ENCODE measurements around the gene STAT1. TPM values are rescaled to one million over a fixed set of nuclear protein-coding genes. Genes with fewer than 3 reads are reported as not detected.

The STAT1 gene
- total and polyA plus RNA-seq, 9 of the 15 experiments (the other 6 are each of a cell fraction or from before 2014, with no cell fraction given) = 8.7 to 34.4 (median 26.8) TPM

- no peak for TF ChIP-seq NR1H2 (CRISPR knock-in tag; IDR thresholded peaks at IDR 0.05)
- TF ChIP-seq HMG20A (CRISPR knock-in tag; conservative IDR thresholded peaks at IDR 0.05) = no peak
- peak; percentile 55; the same call in 1 of the 2 replicates for TF ChIP-seq C11orf30 (IDR thresholded peaks at IDR 0.05; ENCODE audit: low read depth)
- TF ChIP-seq ZNF253 (CRISPR knock-in tag; conservative IDR thresholded peaks at IDR 0.05) = no peak
- no peak for TF ChIP-seq ZNF639 (CRISPR knock-in tag; conservative IDR thresholded peaks at IDR 0.05 in 1 of 2, IDR thresholded peaks at IDR 0.05 in 1 of 2)
- TF ChIP-seq POLR2B (IDR thresholded peaks at IDR 0.05; ENCODE audit: low read depth, partially characterized antibody) = no peak
- peak; percentile 77 for TF ChIP-seq ZNF316 (IDR thresholded peaks at IDR 0.05)
- TF ChIP-seq GTF3C2 (IDR thresholded peaks at IDR 0.05; ENCODE audit: borderline replicate concordance, extremely low read depth, insufficient read length) = no peak
- TF ChIP-seq GABPA (tag; conservative IDR thresholded peaks at IDR 0.05; ENCODE audit: low read depth) = no peak
- TF ChIP-seq MAFF (IDR thresholded peaks at IDR 0.05; ENCODE audit: low read length) = peak; percentile 51
Observed at GRCh38 chr2:190930411-190930810, 83.6 kb downstream of the STAT1 start (continued).

All from K562 (cell line).